NCI-H1436 (cell line): ENCODE measurements around the gene ACOX3.
"Not testable (repeated sequence)": the region's sequence is repeated elsewhere in the genome, so short reads cannot be mapped to it uniquely, and the experiment has no call there.

Experiments
- DNase-seq: peaks from one replicate; lab custom pipeline; 2025; lab: John Stamatoyannopoulos, UW

The ACOX3 gene

DNA sequence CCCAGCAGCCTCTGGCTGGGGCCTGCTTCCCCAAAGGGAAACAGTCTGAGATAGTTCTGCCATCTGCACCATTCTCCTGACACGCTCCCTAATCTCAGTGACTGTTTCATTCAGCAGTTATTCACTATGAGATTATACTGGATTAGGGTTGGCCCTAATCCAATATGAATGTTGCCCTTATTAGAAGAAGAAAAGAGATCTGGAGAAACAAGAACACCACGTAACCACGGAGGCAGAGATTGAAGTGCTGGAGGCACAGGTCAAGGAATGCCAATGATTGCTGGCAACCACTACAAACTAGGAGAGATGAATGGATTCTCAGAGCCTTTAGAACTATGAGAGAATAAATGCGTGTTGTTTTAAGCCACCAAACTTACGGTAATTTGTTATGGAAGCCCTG lies 7.4 kb downstream of the ACOX3 start:
- DNase-seq, result no peak

DNA sequence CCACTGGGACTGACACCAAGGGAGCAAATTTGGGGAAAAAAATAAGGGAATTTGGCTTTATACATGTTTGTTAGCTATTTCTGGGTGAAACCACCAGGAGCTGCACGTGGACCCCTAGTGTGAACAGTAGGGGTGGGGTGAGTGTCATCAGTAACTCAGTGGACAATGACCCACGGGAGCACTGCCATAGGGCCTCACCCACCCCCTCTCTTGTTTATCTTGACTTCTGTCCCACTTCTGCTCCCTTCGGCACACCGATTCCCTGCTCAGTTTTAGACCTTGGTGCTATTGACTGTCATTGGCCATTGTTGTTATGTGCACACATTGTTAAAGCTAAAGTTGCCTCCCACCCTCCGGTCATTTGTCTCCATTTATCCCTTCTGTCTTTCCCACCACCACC lies 9.0 kb downstream of the ACOX3 start:
- DNase-seq, result no peak

DNA sequence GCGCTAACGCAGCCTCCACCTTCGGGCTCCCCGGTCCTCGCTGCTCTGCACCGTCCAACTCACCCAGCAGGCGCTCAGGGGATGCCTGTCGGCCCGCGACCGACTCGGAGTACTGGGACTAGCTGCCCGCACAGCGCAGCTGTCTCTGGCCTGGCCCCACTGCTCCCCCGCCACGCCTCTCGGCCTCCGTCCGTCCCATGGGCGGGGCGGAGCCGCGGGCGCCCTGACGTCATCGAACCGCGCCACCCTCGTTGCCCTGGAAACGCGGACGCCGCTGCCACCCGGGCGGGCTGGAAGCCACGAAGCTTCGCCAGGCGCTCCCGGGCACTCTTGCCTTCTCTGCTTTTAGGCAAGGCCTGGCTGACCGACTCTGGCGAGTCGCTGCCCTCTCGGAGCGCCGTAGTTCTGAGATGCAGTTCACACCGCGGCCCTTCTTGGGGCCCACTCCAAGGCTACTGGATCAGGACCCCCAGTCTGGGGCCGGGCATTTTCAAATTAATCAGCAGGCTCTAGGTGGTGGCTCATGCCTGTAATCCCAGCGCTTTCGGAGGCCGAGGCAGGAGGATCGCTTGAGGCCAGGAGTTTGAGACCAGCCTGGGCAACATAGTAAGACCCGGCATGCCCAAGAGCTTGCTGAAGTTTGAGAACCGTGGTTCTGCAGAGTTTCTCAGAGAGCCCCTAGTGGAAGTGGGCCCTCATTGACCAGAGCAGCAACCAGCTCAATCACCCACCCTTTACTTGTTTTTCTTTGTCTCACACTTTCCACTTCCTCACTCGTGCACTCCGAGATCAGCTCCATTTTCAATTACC lies 12.0 kb downstream of the ACOX3 start:
- peak; percentile 61 for DNase-seq

DNA sequence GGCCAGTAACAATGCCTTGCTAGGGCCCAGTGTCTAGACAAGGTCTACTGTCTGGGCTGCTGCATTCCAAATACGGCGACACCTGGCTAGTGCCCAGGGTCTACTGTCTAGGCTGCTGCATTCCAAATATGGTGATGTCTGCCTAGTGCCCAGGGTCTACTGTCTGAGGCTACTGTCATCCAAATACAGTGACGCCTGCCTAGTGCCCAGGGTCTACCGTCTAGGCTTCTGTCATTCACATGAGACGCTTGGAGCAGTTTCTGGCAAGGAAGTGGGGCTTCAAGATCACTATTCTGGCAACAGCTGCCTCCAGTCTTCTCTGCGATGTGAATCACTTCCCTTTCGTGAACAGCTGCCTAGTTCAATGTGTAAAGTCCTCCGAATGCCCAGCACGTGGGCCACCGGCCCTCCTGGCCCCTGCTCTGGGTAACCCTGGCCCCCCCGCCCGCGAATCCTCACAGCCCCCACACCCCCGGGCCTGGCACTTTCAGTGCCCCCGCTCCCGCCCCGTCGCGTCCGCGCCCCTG lies 12.7 kb downstream of the ACOX3 start:
- no peak for DNase-seq

DNA sequence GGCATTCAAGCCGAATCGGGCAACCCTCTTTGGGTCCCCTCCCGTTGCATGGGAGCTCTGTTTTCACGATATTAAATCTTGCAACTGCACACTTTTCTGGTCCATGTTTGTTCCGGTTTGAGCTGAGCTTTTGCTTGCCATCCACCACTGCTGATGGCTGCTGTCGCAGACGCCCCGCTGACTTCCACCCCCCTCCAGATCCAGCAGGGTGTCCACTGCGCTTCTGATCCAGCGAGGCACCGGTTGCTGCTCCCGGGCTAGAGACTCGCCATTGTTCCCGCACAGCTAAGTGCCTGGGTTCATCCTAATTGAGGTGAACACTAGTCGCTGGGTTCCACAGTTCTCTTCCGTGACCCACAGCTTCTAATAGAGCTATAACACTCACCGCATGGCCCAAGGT lies 13.3 kb downstream of the ACOX3 start:
- no peak for DNase-seq

DNA sequence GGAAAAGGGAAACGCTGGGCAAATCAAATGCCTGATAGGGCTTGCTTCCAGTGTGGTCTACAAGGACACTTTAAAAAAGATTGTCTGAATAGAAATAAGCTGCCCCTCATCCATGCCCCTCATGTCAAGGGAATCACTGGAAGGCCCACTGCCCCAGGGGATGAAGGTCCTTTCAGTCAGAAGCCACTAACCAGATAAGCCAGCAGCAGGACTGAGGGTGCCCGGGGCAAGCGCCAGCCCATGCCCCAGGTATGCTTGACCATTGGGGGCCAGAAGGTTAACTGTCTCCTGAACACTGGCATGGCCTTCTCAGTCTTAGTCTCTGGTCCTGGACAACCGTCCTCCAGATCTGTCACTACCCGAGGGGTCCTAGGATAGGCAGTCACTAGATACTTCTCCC lies 17.7 kb downstream of the ACOX3 start:
- no peak for DNase-seq

DNA sequence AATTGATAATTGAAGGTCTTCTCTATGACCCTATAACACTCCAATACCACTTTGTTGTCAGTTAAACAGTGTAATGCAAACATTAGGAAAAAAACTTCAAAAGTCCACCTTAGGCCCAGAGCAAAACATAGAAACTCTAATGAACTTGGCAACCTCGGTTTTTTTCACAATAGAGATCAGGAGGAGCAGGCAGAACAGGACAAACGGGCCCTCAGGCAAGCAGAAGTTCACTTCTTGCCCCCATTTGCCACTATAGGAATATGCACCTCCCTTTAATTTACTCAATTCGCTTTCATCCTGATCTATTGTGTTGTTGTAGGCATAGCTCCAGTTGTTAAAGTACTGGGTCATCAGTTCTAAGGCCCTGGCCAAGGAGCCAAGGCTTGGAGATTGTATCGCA lies 18.2 kb downstream of the ACOX3 start:
- DNase-seq, result no peak

DNA sequence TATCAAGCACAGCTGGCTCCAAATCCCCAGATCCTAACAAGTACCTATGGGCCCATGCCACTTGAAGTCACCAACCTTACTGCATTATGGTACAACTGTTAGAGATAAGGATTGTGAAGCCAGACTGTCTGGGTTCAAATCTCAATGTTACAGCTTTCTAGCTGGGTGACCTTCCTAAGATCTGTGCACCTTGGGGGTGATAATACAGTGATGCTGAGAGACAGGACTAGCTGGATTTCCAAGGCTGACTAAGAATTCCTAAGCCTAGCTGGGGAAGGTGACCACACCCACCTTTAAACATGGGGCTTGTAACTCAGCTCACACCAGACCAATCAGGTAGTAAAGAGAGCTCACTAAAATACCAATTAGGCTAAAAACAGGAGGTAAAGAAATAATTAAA lies 20.4 kb downstream of the ACOX3 start:
- not testable (repeated sequence) for DNase-seq

DNA sequence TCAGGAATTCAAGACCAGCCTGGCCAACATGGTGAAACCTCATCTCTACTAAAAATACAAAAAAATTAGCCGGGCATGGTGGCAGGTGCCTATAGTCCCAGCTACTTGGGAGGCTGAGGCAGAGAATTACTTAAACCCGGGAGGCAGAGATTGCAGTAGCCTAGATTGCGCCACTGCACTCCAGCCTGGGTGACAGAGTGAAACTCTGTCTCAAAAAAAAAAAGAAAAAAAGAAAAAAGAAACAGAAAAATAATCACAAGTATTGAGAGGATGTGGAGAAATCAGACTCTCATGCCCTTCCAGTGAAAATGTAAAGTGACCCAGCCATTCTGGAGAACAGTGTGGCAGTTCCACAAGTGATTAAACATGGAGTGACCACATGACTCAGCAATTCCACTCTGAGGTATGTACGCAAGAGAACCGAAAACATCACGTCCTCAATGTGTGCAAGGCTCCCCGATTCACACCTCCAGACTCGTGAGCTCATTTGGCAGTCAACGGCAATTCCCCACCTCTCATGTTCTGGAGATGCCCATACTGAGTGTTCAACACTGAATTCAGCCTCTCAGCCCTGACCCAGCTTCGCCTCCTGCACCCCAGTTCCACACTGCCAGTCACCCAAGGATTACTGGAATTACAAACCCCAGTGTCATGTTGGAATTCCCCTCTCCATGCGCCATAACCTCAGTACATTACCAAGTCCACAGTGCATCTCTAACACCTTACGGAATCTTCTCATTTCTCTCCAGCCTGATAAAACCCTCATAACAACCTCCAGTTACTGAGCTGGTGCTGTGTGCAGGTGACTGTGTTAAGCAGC lies 21.1 kb downstream of the ACOX3 start:
- no peak for DNase-seq

DNA sequence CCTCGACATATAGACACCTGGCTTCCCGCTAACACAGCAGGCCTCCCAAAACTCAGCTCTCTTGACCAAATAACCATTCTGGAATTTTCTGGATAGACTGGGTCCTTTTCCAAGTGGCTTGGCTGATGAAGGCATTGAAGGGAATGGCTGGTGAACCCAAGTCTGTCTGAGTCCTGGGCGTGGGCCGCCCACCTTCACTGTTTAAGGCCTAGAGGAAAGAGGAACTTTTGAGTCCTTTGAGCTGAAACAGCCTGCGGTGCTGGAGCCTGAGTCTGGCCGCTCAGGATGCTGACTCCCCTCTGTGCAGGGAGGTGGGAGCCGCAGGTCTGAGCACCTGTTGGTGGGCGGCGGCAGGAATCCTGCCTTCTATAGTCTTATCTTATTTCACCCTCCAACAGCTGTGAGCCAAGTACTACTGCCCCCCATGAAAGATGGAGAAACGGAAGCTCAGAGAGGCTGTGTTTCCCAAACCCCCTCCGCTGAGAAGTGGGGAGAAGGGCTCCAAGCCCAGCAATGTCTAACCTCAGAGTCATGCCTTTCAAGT lies 23.4 kb downstream of the ACOX3 start:
- no peak for DNase-seq

DNA sequence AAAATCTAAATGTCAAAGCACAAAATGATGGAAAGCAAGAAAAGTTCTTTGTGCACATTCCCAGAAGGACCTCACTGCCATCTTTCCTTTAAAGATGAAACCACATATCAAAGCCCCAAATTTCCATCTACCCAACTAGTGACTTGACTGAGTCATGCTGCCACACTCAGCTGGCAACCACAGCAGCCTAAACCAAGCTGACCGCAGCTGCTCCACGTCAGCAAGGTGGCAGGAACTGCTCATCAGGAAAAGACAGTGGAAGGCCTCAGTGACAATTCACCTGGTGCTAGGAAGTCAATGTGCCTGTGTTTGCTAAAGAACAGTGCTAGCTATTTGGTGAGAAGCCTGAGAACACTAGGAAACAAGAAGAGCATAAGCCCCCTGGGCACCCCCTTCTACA lies 26.1 kb downstream of the ACOX3 start:
- DNase-seq, result no peak

DNA sequence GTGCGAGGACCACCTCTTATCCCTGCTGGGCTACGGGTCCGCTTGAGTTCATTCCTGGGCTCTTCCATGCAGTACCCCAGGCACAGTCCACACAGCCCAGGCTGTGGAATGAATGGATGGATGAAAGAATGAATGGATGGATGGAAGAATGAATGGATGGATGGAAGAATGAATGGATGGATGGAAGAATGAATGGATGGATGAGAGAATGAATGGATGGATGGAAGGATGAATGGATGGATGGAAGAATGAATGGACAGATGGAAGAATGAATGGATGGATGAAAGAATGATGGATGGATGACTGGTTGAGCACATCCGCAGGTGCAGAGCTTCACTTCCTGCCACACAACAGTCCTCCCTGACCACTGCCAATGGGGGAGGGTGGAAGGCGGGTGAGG lies 28.2 kb downstream of the ACOX3 start:
- DNase-seq, result no peak

DNA sequence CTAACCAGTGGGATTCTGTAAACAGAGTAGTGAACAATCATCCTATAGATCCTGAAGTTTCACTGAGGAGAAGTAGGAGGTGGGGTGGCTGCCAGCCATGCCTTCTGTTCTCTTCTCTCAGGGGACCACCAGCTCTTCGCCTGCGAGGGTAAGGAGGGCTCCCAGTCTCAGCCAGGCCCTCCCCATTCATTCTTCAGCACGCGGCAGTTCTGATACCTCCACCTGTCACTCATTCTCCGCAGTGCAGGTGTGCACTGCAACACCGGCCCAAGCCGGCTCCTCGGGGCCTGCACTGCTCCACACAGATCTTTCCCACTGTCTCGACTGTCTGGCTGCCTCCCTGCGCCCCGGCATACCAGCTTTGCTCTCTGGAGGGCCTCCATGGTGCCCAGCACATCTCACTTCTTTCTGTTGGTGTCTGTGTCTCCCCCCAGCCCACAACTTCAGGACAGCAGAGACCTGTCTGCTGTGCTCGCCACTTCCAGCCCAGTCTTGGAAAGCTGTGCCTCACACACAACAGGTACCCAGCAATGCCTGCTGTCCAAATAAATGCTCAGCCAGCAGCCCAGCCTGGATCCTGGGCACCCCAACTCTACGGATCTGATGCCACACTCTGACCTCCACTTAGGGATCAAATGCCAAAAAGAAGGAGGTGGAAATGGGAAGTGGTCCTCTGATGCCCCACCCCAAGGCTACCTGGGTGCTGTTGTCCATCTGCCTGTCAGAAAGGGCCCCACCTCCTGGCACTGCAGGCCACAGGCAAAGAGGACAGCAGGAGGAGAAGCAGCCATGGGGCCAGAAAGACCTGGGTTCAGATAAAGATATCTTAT lies 29.0 kb downstream of the ACOX3 start:
- no peak for DNase-seq

DNA sequence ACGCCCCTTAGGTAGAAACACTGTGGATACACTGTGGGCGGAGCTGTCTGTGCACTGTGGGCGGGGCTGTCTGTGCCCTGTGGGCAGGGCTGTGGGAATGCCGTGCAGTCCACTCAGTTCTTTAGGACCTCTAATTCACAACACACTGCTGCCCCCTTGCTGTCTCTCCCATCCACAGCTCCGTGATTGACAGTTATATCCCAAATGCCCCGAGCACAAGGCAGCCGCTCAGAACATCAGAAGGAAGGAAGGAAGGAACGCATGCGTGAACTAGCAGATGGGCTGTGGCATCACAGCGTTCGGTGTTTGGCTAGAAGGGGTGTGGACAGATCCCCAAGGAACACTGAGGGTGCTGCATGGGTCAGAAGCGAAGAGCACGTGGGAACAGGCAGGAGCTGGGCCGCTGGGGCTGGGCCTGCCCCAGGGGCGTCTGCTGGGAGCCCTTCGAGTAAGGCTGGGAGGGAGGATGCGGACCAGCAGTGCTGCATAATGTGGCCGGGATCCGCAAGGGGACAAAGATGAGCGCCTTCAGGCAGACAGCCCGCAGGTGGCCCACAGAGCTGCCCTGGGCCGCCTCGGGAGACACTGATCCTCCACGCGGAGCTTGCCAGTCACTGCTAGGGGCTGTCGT lies 29.8 kb downstream of the ACOX3 start:
- DNase-seq, result no peak

DNA sequence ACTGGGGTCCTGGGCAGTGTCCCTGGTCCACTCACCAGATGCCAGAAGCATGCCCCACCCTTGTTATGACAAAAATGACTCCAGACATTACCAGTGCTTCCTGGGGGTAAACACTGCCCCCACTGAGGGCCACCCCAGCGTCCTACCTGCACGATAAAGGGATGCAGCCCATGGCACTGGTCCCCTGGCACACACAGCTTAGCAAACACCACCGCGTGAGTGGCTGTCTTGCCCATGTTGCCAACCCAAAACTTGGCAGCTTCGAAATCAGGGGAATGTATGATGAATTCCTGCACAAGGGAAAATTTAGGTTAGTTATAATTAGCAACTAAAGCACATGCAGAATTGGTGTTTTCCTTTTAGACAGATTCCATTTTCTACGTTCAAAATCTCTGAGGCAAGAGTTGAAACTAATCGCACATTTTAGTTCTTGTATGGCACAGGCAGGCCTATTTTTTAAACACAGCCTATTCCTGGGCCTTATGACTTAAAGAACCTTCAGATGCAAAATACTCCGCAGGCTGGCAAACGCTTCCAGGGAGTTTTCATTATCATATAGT lies 30.4 kb downstream of the ACOX3 start:
- no peak for DNase-seq

DNA sequence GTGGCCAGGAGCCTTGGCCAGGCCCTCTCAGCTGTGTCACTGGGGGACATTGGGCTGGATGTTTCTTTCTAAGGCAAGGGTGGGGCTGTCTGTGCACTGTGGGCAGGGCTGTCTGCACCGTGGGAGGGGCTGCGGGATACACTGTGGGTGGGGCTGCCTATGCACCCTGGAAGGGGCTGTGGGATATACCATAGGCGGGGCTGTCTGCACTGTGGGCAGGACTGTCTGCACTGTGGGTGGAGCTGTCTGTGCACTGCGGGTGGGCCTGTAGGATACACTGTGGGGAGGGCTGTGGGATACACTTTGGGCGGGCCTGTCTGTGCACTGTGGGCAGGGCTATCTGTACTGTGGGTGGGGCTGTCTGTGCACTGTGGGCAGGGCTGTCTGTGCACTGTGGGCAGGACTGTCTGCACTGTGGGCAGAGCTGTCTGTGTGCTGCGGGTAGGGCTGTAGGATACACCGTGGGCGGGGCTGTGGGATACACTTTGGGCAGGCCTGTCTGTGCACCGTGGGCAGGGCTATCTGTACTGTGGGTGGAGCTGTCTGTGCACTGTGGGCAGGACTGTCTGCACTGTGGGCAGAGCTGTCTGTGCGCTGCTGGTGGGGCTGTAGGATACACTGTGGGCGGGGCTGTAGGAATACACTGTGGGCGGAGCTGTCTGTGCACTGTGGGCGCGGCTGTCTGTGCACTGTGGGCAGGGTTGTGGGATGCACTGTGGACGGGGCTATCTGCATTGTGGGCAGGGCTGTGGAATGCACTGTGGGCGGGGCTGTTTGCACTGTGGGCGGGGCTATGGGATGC lies 31.1 kb downstream of the ACOX3 start:
- DNase-seq, result no peak

DNA sequence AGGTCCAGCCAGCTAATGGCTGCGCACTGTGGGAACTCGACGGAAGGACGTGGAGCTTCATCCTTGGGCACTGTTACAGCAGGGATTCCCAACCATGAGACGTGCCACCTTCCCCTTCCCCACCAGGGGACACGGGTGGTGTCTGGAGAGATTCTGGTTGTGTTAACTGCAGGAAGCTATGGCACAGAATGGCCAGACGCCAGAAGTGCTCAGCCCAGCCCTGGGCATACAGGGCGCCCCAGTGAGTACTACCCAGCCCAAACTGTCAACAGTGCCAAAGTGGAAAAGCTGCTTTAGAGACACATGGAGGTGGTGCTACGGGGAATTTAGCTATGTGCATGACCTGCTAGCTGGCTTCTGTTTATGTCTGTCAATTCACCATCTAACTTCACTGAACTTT lies 32.8 kb downstream of the ACOX3 start:
- DNase-seq, result no peak

DNA sequence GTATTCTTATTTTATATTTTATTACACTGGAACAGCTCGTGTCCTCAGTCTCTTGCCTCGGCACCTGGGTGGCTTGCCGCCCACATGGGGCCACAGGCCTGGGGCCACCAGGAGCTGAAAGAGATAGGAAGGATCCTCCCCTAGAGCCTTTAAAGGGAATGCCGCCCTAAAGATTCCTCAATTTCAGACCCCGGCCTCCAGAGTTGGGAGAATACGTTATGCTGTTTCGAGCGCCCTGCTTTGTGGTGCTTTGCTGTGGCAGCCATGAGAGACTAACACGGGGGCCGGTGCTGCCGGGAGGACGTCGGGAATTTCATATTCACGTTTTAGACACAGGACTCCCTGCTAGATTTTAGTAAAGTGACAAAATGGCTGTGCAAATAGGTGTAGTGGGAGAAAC lies 33.2 kb downstream of the ACOX3 start:
- DNase-seq, result no peak

DNA sequence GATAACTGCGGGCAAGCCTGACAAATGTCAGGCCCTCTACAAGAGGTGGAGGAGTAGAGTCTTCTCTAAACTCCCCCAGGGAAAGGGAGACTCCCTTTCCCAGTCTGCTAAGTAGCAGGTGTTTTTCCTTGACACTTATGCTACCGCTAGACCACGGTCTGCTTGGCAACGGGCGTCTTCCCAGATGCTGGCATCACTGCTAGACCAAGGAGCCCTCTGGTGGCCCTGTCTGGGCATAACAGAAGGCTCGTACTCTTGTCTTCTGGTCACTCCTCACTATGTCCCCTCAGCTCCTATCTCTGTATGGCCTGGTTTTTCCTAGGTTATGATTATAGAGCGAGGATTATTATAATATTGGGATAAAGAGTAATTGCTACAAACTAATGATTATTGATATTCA lies 33.6 kb downstream of the ACOX3 start:
- DNase-seq, result not testable (repeated sequence)

DNA sequence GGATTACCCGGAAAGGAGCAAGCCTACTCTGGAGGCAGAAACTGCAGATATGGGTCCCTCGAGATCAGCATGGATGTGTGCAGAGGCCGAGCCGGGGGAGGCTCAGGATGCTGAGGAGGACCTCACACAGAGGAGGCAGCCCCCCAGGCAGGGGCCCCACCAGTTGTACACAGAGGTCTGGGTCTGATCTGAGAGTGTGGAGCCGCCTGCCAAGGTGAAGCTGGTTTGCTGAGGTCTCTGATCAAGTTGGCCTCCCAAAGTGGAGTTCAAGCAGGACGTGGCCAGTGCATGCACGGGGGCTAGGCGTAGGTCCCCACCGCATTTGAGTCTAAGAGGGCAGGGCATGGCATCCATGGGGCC lies 35.0 kb downstream of the ACOX3 start:
- DNase-seq, result no peak
